Measurements from ENCODE around the gene BTBD9.

DNA sequence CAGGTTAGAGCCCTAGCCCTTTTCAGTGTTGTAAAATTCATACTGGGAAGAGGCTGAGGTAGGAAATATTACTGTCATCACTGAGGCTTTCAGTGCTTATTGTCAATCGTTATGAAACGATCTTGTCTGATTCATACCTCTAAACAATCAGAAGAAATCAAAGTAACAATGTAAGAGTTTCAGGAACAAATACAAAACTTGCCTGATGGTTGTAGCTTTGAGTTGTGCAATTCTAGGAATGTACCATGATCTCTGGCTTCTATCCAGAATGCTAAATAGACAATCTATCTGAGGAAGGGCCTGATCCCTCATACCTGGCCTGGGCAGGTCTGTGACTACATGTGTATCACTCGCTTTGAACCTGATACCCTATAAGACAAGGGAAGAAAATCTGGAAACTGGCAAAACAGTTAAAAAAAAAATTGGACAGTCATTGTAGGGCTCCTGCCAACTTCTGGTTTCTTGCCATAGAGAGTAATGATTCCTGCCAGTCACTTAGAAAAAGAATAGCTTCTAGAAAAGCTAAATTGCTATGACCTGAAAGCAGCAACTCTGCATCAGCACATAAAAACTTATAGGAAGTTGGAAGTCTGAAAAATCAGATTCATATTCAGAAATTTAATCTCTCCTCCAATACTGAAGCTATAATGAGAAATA lies 234.7 kb downstream of the BTBD9 start:
- no peak for TF ChIP-seq POLR2A (IDR thresholded peaks at IDR 0.05; ENCODE audit: low read depth, low read length)
- no peak for TF ChIP-seq POLR2AphosphoS5 (IDR thresholded peaks at IDR 0.05; ENCODE audit: low read depth, low read length)
